ENCODE data around the gene COL1A1. TPM values are rescaled to one million over a fixed set of nuclear protein-coding genes. Genes with fewer than 3 reads are reported as not detected.

Gene COL1A1
- polyA plus RNA-seq, 1 donor = 3,874 TPM

- peak; percentile 86 for DNase-seq
Observed at GRCh38 chr17:50186661-50187393, 14.6 kb downstream of the COL1A1 start.

GRCh38 chr17:50185631-50186471 lies 15.6 kb downstream of the COL1A1 start:
- DNase-seq = no peak

- no peak for DNase-seq
Observed at GRCh38 chr17:50184611-50185398, 16.6 kb downstream of the COL1A1 start.

GRCh38 chr17:50184064-50184463 lies 17.4 kb downstream of the COL1A1 start:
- DNase-seq = no peak

GRCh38 chr17:50183421-50183994 lies 17.9 kb downstream of the COL1A1 start:
- no peak for DNase-seq

GRCh38 chr17:50182783-50183420 lies 18.5 kb downstream of the COL1A1 start:
- no peak for DNase-seq

- DNase-seq = no peak
Observed at GRCh38 chr17:50181591-50182560, 19.6 kb downstream of the COL1A1 start.

GRCh38 chr17:50181144-50181543 lies 20.3 kb downstream of the COL1A1 start:
- DNase-seq = no peak

GRCh38 chr17:50180620-50181019 lies 20.8 kb downstream of the COL1A1 start:
- DNase-seq = no peak

GRCh38 chr17:50180111-50180510 lies 21.3 kb downstream of the COL1A1 start:
- DNase-seq = no peak

- DNase-seq = peak; percentile 81
Observed at GRCh38 chr17:50177983-50178834, 23.2 kb downstream of the COL1A1 start.

GRCh38 chr17:50177476-50177875 lies 24.0 kb downstream of the COL1A1 start:
- DNase-seq = no peak

- DNase-seq = no peak
Observed at GRCh38 chr17:50176559-50177357, 24.7 kb downstream of the COL1A1 start.

GRCh38 chr17:50175035-50175807 lies 26.2 kb downstream of the COL1A1 start:
- no peak for DNase-seq

- no peak for DNase-seq
Observed at GRCh38 chr17:50174444-50174843, 27.0 kb downstream of the COL1A1 start.

- DNase-seq = peak; percentile 90
Observed at GRCh38 chr17:50173335-50173941, 28.0 kb downstream of the COL1A1 start.

- DNase-seq = no peak
Observed at GRCh38 chr17:50172936-50173334, 28.5 kb downstream of the COL1A1 start.

GRCh38 chr17:50172130-50172529 lies 29.3 kb downstream of the COL1A1 start:
- no peak for DNase-seq

Data from hindlimb muscle (tissue), 1 donor.